HG03460 (cell line): ENCODE results near the gene TTC4.

Experiments
- ATAC-seq: cut with Tn5 transposase; IDR thresholded peaks from one replicate; pipeline ENCODE4 v1.9.1; 2021; ENCODE audit not compliant: unreplicated experiment

The TTC4 gene

GRCh38 chr1:54715493-54716298 is at the start of gene TTC4:
TTC4 (plus strand) TSS chr1:54715861; CDS start chr1:54715909, 48 bp downstream.
- ATAC-seq = peak; percentile 96

GRCh38 chr1:54666333-54666732 is 49.3 kb upstream of the TTC4 start:
- ATAC-seq = no peak

GRCh38 chr1:54667797-54668196 is 47.9 kb upstream of the TTC4 start:
- ATAC-seq = no peak

- no peak for ATAC-seq
These were observed 47.1 kb upstream of the TTC4 start for GRCh38 chr1:54668567-54668966.

GRCh38 chr1:54671985-54672608 is 43.6 kb upstream of the TTC4 start:
- ATAC-seq = peak; percentile 62

GRCh38 chr1:54678776-54679643 is 36.7 kb upstream of the TTC4 start:
- ATAC-seq = no peak

- ATAC-seq = no peak
These were observed 36.0 kb upstream of the TTC4 start for GRCh38 chr1:54679706-54680105.

GRCh38 chr1:54680387-54680786 is 35.3 kb upstream of the TTC4 start:
- ATAC-seq = no peak

- ATAC-seq = no peak
These were observed 34.3 kb upstream of the TTC4 start for GRCh38 chr1:54681358-54681757.

- ATAC-seq = no peak
These were observed 32.2 kb upstream of the TTC4 start for GRCh38 chr1:54683453-54683852.

- no peak for ATAC-seq
These were observed 30.2 kb upstream of the TTC4 start for GRCh38 chr1:54685335-54685905.

GRCh38 chr1:54686155-54686554 is 29.5 kb upstream of the TTC4 start:
- ATAC-seq = no peak

- ATAC-seq = no peak
These were observed 20.9 kb upstream of the TTC4 start for GRCh38 chr1:54694771-54695170.

- ATAC-seq = no peak
These were observed 20.4 kb upstream of the TTC4 start for GRCh38 chr1:54695221-54695620.

GRCh38 chr1:54695764-54696163 is 19.9 kb upstream of the TTC4 start:
- ATAC-seq = no peak

- no peak for ATAC-seq
These were observed 19.4 kb upstream of the TTC4 start for GRCh38 chr1:54696262-54696661.

GRCh38 chr1:54697896-54698295 is 17.8 kb upstream of the TTC4 start:
- no peak for ATAC-seq

GRCh38 chr1:54698346-54698745 is 17.3 kb upstream of the TTC4 start:
- ATAC-seq = no peak

- no peak for ATAC-seq
These were observed 15.6 kb upstream of the TTC4 start for GRCh38 chr1:54699936-54700525.

GRCh38 chr1:54701066-54701465 is 14.6 kb upstream of the TTC4 start:
- ATAC-seq = no peak

- no peak for ATAC-seq
These were observed 13.7 kb upstream of the TTC4 start for GRCh38 chr1:54701996-54702395.
